SKM-1 (cell line): ENCODE results near the gene DUSP2.

Experiments
- DNase-seq: peaks from one replicate; lab custom pipeline; 2025; ENCODE audit not compliant: unreplicated experiment; lab: John Stamatoyannopoulos, UW

DUSP2 gene

DNA sequence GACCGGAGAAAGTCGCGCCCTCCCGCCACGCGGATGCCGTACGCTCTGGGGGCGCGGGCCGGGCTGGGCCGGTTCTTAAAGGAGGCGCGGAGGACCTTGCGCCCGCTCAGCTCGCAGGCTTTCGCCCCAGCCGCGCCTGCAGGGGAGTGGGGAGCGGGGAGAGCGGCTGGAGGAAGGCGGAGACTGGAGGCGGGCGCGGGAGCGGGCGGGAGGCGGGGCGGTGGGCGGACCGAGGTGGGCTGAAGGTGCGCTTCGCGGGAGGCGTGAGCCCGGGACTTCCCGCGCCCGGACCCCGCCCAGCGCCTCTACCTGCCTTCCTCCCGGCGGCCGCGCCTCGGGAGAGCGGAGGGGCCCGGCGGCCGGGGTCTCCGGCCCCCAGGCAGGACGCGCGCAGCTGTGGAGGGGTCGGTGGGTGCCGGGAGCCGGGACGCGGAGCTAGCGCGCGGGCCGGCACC lies 28.8 kb downstream of the DUSP2 start, which contains the start of gene ADRA2B:
TSS of gene ADRA2B (minus strand) at position 148 of the 455 bp plus-strand sequence. CDS start 422 bp downstream, outside the sequence.
- no peak for DNase-seq

DNA sequence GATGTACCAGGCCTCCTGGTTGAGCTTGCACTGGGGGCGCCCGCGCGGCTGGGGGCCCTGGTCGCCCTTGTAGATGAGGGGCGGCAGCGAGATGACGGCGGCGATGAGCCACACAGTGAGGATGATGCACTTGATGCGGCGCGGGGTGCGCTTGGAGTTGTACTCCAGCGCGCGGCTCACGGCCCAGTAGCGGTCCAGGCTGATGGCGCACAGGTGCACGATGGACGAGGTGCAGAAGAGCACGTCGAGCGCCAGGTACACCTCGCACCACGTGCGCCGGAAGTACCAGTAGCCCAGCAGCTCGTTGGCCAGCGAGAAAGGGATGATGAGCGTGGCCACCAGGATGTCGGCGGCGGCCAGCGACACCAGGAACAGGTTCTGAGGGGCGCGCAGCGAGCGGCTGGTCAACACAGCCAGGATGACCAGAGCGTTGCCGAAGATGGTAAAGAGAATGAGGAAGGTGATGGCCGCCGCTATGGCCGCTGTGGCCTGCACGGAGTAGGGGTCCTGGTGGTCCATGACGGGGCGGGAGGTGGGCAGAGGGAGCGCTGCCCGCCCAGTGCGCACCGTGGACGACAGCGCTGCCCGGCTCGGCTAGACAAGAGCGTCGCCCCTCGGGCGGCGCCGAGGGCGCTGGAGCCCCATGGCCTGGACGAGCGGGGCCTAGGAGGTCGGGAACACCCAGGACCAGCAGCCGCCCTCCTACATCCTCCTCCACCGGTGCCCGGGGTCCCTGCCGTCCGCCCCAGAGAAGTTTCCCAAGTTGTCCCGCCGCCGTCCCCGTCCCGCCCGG lies 29.4 kb downstream of the DUSP2 start:
- no peak for DNase-seq

DNA sequence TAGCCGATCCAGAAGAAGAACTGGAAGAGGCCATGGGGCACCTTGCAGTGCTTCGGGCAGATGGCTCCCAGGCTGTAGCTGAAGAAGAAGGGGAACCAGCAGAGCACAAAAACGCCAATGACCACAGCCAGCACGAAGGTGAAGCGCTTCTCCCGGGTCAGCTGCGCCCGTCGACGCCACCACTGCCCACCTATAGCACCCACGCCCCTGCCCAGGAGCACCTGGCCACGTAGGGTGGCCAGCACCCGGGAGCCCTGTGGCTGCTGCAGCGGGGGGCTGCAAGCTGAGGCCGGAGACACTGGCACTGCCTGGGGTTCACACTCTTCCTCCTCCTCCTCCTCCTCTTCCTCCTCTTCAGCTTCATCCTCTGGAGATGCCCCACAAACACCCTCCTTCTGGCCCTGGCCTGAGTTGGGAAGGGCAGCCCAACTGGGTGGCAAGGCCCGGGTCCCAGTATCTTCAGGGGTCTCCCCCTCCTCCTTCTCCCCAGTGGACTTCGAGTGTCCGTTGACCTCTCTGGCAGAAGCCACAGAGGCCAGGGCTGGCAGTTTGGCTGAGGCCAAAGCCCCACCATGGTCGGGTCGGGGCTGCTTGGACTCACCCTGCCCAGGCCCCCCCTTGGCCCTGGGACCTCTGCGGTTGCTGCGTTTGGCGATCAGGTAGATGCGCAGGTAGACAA lies 30.2 kb downstream of the DUSP2 start:
- DNase-seq, result no peak

DNA sequence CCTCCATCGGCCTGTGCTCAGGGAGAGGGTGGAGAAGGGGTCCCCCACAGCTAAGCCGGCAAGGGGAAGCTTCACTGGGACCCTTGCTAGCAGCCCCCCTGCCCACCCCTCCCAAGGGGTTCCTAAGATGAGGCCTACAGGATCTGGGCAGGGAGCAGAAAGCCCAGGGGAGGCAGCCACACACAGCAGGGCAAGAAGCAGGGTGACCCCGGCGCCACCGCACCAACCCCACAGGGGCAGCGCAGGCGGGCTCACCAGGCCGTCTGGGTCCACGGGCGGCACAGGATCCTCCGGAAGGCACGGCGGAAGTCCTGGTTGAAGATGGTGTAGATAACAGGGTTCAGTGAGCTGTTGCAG lies 30.7 kb downstream of the DUSP2 start:
- DNase-seq, result no peak

DNA sequence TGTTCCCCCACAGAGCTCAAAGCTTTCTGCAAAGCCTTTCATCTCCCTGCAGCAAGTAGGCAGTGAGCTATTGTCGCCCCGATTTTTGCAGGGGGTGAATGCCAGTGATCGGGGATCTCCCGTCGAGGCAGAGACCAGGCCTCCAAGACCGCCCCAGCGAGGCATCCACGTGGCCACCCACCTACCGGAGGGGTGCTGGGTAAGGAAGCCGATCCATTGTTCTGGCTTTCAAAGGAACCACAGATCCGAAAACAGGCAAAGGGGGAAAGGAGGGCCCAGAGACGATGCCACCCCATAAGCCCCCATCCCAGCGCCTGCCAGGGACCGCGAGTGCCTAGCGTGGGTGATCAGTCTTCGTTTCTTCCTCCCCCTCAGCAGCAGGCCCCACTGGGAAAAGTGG lies 31.3 kb downstream of the DUSP2 start:
- no peak for DNase-seq

DNA sequence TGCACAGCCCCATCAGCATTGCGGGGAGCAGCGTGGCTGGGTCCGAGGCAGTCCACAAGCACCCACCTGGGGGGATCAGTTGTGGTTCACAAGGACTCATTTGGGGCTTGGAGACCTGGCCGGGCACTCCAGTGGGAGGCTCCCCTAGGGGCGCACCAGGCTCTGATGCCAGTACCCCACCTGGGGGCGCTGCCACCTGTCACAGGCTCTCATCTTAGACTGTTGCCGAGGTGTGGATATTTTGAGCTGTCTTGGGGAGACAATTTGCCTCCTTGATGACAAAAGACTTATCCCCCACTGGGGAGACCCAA lies 31.9 kb downstream of the DUSP2 start:
- no peak for DNase-seq

DNA sequence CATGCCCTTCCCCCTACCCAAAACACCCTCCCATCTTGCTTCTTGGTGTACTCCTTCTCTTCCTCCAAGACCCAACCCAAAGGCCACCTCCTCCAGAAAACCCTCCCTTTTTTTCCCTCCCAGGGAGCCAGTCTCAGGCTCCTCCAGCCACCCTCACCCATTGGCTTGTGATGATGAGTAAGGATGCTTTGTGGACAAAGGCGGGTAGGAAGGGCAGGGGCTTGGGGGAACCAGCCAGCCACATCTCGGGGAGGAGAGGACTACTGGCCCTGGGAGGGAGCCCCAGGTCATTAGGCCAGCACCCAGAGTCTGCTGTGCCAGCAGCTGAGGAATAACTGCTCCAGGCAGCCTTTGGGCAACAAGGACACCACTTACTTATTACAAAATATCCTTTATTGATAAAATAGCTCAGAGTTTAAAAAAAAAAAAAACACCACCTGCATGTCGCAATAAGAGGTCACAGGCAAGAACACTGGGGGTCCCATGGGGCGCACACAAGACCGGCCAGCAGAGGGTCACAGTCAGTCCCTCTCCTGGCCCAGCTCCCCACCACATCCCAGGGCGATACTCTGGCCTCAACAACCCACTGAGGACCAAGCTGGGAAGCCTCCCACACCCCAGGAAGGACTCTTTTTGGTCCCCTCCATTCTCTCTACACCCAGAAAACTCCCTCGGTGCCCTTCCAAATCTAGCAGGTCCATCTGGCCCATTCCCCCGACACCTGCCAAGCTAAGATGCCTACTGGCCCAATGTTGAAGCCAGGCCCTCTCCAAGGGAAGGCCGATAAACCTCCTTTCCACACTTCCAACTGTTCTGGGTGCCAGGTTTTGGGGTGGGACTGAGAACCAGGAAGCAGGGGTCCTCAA lies 32.5 kb downstream of the DUSP2 start:
- DNase-seq, result no peak

DNA sequence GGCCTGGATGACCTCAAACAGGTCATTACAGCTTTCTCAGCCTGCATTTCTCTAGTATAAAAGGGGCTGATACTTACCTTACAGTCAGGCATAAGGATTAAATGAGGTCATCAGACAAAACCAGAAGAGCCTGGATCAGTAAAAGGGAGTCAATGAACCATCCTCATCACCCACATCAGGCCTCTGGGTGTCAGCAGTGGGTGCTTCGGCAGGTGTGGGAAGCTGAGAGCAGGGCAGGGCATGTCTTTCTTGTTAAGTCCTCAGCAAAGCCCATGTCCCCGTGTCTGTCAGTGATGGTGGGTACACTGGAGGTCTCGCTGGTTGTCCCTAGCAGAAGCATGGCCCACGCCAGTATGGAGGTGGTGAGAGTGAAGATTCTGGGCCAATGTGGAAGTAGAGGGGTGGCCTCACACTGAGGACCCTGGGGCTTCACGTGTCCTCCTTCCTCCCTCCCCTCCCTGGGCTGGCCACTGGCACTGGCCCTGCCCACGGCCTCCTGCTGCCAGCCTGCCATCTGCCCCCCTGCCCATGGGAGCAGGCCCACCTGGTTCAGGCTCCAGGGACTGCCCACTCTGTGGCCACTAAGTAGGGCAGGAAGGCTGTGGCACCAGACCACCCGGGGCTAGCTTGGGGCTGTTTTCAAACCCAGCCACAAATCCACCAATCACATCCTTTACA lies 33.3 kb downstream of the DUSP2 start:
- DNase-seq, result no peak

DNA sequence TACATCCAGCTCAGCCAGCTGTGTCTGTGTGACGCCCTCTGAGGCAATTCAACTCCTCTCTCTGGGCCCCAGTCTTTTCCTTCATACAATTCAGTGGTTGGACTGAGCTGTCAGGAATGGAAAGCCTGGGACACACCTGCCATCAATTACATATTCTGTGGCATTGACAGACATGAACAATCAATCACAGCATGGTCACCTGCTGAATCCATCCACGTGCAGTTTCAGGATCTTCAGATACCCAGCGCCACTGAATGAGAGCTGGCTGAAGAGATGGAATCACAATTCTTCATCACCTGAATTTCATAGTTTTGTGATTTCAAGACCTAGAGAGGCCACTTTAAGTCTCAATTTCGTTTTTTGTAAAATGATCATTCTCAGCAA lies 34.0 kb downstream of the DUSP2 start:
- no peak for DNase-seq

DNA sequence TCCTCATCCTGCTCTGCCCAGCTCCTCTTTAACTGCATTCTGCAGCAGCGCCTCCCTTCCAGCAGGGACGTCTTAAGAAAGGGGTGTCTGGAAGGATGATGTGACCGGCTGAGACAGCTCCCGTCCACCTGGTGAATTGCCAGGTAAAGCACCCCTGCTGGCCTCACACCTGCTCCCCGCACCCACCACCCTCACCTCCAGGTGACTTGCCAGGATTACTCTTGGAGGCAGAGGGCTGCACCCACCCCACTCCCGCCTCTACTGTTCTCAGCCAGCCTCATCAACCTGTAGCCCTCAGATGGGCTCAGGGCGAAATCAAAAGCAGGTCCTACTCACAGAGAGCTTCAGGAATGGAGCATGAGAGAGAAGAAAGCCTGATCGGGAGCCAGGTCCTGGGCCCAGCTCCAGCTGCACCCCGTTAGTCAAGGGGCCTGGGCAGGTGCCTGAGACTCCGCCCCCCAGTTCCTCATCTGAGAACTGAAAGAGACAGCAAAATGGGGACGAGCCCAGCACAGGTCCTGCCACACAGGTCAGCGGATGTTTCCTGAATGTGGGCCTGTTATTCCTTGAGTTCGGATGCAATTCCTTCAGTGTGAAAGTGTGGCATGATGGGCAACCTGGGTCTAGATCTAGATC lies 34.5 kb downstream of the DUSP2 start:
- no peak for DNase-seq

DNA sequence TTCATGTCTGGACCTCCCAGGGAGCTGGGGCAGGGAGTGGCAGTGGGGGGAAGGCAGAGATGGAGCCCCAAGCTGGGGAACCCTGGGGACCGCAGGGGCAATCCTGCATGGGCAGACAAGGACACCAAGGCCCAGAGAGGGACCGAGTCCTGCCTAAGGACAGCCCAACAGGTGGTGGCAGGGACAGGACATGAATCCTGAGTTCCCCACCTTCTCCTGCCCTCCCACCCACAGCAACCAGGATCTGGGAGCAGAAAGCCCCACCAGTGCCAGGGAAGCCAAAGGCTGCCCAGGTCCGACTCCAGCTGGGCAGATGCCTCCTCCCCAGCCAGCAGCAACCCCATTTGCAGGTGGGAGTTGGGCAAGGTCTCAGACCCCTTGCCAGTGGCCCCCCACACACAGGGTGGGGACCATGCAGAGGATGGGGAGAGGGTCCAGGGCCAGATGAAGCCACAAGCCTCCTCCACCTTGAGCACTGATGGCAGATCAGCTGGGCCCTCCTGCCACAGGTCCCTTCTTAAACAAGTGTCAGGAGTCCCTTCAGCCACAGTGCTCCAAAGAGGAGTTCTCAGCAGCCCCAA lies 35.2 kb downstream of the DUSP2 start:
- DNase-seq, result no peak

DNA sequence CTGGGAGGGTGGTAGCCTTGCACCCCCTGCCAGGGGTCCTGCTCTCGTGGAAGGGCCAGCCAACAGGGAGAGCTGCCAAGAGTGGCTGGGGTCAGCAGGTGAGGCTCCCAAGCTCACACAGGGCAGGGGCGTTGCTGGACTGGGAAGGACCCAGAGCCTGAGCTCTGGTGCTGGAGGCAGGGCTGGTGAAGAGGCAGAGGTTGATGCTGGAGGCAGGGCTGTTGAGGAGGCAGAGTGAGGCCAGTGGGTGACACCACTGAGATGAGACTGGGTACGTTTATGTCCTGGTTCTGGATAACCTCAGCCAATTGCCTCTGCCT lies 35.9 kb downstream of the DUSP2 start:
- no peak for DNase-seq

DNA sequence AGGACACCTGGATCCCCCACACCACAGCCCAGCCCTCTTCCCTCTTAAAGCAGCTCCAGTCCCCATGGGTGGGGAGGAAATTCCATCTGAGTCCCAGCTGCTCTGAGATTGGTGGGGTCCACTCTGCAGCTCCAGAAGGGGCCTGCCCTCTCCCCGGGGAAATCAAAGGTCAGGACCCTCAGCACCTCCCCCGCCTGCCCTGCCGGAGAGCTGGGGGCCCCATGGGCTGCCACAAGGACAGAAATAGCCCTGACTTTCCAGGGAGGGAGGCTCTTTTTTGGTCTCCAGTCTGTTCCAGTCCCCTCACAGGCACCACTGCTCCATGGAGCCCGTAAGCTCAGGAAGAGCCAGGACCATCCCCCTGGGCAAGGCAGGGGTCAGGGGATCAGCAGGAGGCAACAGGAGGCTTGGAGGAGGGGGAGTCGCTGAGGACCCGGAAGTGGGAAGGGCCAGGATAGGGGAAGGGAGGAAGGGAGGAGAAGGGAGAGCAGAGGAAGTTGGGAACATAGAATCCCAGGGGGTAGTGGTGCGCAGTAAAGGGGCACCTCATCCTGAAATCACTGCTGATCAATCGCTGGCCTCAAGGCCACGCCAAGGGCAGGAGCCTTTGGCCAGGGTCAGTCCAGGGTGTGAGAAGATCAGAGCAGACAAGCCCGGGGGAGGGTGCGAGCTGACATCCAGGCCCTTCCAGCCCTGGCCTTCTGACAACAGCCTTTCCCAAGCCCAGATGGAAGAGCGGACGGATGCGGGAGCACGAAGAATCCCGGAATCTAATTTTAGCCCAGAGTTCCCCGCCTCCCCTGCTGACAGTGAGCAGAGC lies 36.5 kb downstream of the DUSP2 start:
- DNase-seq, result no peak

DNA sequence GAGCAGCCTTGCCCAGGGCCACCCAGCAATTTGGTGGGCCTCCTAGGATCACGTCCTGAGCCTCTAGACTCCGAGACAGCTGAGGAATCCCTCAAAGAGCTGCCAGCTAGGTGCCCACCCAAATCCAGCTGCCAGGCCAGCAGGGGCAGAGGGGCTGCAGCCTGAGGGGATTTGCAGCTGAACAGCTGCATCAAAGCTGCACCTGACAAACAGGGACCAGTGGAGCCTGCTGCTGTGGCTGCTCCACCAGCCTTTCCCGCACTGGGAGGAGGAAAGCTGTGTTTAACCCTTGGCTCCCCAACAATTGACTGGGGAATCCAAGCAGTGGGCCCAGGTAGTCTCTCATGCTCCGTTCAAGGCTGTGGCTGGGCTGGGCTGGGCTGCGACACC lies 37.1 kb downstream of the DUSP2 start:
- no peak for DNase-seq

DNA sequence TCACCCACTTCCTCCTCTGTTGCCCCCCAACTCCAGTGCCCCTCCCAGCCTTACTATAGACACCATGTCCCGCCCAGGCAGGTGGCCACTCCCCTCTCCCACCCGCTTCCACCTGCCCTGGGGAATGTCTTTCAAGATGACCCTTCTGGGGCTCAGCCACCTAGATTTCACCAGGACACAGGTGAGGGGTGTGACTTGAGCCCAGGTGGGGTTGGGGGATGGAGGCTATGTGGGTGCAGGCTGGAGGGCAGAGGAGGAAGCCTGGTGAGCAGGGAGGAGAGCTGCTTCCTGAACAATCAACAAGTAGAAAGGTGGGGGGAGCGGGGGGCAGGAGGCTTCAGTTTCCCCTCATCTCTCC lies 37.6 kb downstream of the DUSP2 start:
- DNase-seq, result no peak

DNA sequence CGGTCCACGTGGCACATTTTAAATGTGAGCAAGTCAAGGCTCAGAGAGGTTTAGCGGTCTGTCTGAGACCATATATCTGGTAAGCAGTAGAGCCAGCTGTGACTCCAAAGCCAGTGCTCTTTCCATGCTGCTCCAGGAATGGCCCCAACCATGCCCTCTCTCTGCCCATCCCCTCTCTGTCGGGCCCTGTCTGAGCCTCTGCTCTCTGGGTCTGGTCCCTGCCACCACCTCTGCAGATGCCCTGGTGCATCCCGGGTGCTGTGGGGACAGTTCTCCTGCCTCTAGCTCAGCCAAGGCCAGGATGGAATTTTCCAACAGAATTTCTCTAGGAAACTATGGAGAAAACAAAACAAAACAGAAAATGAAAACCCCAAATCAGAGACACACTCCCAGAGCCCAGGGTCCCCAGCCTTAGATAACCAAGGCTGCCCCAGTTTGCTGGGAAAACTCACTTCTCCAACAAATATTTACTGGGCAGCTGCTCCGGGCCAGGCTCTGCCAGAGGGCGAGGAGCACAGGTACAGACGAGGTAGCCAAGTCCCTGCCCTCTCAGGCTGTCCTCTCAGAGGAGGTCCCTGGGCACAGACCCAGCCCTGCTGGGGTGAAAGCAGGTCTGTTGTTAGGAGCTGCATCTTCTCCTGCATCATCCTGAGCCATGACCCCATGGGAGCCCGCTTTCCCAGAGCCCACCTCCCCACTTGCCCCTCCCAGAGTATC lies 38.1 kb downstream of the DUSP2 start:
- no peak for DNase-seq

DNA sequence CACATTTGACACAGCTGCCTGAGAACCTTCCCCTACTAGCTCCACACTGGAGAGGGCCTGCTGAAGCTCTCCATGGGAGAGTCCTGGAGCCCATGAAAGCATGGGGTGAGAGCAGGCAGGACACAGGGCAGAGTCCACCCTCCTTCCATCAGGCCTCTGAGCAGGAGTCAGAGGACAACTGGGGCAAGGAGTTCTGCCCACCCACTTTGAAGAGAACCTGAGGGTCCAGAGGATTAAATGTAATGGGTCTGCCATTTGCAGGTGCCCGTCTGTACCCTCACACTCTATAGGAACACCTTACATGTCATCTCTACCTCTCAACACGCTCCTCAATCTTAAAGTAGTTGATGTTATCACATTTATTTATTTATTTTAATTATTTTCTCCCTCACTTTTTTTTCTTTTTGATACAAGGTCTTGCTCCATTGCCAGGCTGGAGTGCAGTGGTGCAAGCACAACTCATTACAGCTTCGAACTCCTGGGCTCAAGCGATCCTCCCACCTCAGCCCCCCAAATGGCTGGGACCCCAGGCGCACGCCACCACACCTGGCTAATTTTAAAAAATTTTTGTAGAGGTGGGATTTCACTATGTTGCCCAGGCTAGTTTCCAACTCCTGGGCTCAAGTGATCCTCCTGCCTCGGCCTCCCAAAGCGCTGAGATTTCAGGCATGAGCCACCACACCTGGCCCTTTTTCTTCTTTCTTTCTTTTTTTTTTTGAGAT lies 39.1 kb downstream of the DUSP2 start:
- DNase-seq, result no peak

DNA sequence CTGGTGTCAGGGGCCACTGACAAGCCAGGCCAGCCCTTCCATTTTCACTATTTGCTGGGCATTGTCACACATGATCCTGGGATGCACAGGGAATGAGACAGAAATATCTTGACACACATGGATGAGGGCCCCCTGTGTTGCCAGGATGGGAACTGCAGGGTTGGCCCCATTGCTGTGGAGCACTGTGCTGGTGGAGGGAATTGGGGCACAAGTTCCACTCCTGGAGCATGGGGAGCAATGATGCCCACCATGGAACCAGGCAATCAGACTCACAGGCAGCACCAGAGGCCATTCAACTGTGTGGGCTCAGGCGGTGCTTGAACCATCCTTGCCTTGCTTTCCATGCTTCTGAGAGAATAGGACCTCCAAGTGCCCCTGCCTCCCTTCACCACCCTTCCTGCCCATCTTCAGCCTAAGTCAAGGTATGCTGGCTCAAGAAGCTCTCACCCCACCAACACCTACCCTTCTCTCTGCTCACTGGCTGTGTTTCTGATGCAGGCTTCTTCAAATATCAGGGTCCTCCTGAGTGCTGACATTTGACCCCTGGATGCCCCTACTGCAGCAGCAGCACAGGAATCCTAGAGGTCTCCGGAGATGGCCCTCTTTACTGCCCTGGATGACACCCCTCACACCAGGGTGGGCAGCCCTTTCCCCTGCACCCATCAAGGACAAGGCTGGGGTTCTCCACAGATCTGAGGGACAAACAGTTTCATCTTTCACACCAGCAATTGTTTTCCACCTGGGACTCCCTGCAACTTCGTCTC lies 39.9 kb downstream of the DUSP2 start:
- no peak for DNase-seq
